ENCODE results near the gene PAX5.

DNA sequence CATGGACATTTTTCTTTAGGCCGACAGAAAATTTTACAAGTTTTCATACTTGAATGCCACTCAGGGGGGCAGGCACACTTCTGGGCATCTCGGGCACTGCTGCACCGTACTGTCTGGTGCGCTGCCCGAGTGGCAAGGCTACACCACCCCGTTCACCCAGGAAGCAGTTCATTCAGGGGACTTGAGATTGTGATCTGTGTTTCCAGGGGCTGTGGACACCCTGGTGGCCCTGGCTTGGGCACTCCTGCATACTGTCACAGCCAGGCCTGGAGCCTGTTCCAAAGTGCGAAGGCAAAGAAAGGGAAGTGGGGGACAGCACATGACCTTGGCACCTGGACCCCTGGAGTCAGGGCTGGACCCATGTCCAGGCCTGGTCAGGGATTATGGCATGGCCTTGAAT is 197.6 kb downstream of the PAX5 start:
- TF ChIP-seq, protein P1, sequence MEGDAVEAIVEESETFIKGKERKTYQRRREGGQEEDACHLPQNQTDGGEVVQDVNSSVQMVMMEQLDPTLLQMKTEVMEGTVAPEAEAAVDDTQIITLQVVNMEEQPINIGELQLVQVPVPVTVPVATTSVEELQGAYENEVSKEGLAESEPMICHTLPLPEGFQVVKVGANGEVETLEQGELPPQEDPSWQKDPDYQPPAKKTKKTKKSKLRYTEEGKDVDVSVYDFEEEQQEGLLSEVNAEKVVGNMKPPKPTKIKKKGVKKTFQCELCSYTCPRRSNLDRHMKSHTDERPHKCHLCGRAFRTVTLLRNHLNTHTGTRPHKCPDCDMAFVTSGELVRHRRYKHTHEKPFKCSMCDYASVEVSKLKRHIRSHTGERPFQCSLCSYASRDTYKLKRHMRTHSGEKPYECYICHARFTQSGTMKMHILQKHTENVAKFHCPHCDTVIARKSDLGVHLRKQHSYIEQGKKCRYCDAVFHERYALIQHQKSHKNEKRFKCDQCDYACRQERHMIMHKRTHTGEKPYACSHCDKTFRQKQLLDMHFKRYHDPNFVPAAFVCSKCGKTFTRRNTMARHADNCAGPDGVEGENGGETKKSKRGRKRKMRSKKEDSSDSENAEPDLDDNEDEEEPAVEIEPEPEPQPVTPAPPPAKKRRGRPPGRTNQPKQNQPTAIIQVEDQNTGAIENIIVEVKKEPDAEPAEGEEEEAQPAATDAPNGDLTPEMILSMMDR (IDR thresholded peaks at IDR 0.05) = no peak
- TF ChIP-seq POLR2A (IDR thresholded peaks at IDR 0.05) (no peak), EP300 (IDR thresholded peaks at IDR 0.05) (no peak)
